CD1c-positive myeloid dendritic cell (primary cell): ENCODE results near the gene GPR78.

Source experiments
- DNase-seq: peaks from one replicate; pipeline ENCODE4 v3.0.0-alpha.2; 2016; ENCODE audit errors: extremely low spot score

Gene GPR78

DNA sequence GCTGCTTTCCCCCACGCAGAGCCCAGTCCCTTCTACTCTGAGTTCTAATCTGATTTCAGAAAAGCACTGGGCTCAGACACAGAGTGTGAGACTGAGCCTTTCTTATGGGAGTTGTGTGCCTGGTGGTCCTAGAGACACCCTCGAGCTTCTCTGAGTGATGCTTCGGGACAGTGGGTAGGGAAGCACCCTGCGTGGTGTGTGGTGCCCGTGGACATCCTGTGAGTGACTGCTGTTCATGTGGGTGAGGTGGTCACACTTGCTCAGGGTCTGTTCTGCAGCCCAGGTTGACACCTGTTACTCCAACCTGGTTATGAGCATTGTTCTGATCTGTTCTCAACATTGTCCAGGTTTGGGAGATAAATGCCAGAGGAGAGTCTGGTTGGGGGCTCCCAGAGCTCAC, 6.1 kb downstream of the GPR78 start:
- no peak for DNase-seq

GRCh38 chr4:8586671-8587468, 6.7 kb downstream of the GPR78 start:
- no peak for DNase-seq

DNA sequence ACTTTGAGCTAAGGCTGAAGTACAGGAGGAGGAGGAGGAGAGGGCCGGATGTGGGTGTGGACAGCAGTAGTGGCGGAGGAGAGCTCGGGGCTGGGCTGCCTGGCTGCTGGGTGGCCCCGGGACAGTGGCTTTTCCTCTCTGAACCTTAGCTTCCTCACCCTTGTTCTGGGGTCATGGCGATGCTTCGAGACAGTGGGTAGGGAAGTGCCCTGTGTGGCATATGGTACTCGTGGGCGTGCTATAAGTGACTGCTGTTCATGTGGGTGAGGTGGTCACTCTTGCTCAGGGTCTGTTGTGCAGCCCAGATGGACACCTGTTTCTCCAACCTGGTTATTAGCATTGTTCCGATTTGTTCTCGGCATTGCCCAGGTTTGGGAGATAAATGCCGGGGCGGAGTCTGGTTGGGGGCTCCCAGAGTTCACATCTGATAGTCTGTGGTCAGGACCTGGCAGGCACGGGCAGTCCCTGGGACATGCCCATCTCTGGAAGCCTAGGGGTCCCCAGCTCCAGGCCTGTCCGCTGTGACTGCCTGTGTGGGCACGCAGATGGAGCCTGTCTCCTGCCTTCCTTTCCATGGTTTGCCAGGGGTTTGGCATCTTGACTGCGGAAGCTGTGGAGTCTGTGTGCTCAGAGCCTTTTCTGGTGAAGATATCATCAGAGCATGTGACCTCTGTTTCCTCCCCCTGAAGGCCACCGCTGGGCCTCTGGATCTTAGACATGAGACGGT, 7.4 kb downstream of the GPR78 start:
- no peak for DNase-seq

DNA sequence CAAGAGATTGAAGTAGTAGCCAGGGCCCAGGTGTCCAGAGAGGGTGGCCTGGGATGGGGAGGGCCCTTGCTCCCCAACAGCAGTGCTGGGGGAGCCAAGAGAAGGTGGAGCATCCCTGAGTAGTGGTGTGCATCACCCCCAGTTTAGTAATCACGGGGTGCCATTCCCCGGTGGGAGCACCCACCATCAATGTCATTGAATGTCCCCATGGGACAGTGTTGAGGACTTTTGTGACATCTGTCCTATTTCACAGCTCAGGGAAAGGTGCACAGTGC, 7.9 kb downstream of the GPR78 start:
- DNase-seq = no peak

DNA sequence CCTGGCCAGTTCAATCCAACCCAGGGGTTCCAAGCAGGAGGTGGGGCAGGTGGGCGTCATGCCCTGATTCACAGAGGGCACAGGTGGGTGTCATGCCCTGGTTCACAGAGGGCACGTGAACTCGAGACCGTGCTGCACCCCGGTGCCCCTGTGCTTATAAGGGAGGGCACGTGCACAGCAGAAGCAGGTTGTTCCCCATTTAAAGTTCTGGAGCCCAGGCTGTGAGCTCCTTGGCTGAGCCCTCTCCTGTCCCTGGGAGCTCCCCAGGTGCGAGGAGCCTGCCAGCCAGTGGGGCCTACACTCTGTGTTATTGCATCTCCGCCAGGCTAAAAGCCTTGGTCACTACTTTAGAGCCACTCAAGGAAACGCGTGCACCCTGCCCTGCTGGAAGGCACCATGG, 9.1 kb downstream of the GPR78 start:
- DNase-seq = no peak

- no peak for DNase-seq
Observed at GRCh38 chr4:8589823-8590545, 9.8 kb downstream of the GPR78 start.

DNA sequence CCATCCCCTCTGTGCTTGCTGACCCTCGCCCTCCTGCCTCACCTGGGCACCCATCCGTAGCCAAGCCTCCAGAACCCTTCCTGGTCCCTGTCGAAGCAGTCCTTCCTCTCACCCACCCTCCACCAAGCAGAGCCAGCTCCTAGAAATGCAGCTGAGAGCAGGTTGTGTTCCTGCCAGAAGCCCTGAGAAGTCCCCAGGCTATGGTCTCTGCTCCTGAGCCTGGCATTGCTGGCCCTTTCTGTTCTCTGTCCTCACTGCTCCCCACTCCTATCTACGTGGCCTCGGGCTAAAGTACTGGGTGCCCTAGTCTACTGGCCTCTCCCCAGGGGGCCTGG, 10.3 kb downstream of the GPR78 start:
- no peak for DNase-seq

- DNase-seq = no peak
Observed at GRCh38 chr4:8591114-8591513, 10.9 kb downstream of the GPR78 start.

- DNase-seq = no peak
Observed at GRCh38 chr4:8591626-8592365, 11.6 kb downstream of the GPR78 start.

DNA sequence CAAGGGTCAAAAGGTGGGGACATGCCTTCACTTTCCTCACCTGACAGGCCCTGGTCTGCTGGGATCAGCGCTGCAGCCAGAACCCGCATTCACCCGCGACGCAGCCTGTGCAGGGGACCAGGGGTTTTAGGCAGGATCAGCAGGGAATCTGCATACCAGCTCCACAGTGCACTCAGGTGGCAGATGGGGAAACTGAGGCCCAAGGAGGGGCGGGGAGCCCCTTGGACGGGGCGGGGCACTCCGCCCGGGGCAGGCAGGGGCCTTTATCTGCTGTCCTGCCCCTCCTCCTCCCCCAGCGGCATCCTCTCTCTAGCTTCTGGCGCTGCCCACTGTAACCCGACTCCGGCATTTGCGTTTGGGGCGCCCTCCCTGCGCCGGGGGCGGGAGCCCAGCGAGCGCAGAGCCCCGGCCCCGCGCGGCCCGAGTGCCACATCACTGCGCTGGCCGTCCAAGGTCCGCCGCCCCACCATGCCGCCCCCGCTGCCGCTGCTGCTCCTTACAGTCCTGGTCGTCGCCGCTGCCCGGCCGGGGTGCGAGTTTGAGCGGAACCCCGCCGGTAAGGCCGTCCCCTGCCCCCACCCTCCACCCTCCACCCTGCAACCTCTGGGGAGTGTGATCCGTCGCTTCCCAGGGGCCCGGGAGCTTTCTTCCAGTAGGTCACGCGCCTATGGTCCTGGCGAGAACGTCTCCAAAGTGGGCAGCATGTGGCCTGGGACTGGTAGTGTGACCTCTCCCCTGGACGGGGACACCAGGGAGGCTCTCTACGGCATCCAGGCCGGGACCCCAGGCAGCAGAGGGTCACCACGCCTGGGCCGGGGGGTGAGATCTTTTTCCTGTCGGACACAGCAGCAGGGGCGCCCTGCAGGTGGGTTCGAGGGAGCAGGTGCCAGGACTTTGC, 12.4 kb downstream of the GPR78 start, which contains the start of gene CPZ:
TSS of gene CPZ (plus strand) at position 400 of the 898 bp plus-strand sequence. CDS start at position 469, 69 bp downstream.
- DNase-seq = no peak

DNA sequence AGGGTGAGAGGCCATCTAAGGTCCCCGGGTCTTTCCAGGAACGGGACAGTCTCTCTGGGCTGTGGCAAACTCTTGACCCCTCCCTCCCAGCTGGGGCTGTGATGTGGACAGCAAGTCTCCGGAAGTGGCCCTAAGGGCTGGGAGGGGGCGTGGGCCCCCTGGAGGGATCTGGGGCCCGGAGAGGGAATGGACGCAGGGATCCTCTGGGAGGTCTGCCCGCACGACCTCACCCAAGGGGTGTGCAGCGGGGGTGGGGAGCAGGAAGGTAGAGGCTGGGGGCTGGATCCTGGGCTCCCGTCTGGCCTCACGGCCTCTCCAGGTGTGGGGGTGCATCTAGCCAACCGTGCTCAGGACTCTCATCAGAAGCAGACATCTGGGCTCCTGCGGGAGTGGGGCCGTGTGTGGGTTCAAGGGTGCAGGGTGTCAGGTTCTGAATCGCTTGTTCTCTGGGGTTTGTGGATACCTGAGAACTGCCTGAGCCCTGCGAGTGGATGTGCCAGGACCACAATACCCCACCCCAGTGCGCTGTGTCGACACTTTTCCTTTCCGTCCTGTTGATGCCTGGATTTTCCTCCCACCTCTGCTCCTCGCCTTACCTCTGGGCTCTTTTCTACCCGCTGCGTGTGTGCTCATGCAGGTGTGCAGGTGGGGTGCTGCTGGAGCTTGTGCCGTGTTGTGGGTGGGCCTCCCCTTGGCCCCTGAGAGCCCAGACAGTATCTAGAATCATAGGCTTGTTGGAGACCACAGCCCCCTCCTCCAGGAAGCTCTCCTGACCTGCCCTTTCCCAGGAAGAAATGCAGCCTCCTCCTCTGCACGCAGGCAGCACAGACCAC, 13.3 kb downstream of the GPR78 start:
- DNase-seq = no peak

GRCh38 chr4:8594097-8595038, 14.2 kb downstream of the GPR78 start:
- peak; percentile 21 for DNase-seq

- no peak for DNase-seq
Observed at GRCh38 chr4:8595237-8596087, 15.3 kb downstream of the GPR78 start.

DNA sequence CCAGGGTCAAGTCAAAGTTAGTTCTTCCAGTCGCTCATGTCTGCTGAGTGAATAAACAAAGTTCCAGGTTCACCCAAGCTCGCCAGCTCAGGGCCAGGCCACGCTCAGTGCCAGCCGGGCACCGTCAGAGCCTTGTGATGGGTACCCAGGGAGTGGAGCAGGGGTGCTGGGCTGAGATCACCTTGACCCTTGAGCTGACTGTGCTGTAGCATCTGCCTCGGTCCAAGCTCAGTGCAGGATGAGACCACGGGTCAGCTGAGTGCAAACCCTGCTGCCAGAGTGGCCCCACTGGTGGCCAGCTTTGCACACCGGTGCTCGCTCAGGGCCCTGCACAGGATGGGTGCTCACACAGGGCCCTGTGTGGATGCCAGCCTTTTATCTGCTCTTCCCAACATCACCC, 16.7 kb downstream of the GPR78 start:
- no peak for DNase-seq

- DNase-seq = no peak
Observed at GRCh38 chr4:8597319-8597718, 17.1 kb downstream of the GPR78 start.

- DNase-seq = no peak
Observed at GRCh38 chr4:8597791-8598190, 17.6 kb downstream of the GPR78 start.

GRCh38 chr4:8598391-8599090, 18.3 kb downstream of the GPR78 start:
- no peak for DNase-seq

GRCh38 chr4:8599091-8599460, 18.9 kb downstream of the GPR78 start:
- DNase-seq = no peak
